Keratinocyte (primary cell): Measurements from ENCODE around the gene PGAM4.

ENCODE experiments used
- EZH2 ChIP-seq: IDR thresholded peaks from one replicate; pipeline ENCODE4 v1.6.1; 2012; ENCODE audit warnings: inconsistent platforms, mild to moderate bottlenecking, low read length, moderate library complexity
- TF ChIP-seq, protein P1 (sequence below), 3 experiments: IDR thresholded peaks in 1 of 3; conservative IDR thresholded peaks in 1 of 3; optimal IDR thresholded peaks in 1 of 3; 2 replicates in 2 of 3; 3 replicates in 1 of 3; pipeline versions ENCODE3 to v1.5.1; 2011; ENCODE audit warnings: low read length in 3 of 3, mild to moderate bottlenecking in 3 of 3, moderate library complexity in 2 of 3, control low read depth in 1 of 3, inconsistent platforms in 1 of 3; ENCODE audit not compliant: insufficient read depth in 2 of 3; ENCODE audit errors: extremely low read depth in 1 of 3

DNA sequence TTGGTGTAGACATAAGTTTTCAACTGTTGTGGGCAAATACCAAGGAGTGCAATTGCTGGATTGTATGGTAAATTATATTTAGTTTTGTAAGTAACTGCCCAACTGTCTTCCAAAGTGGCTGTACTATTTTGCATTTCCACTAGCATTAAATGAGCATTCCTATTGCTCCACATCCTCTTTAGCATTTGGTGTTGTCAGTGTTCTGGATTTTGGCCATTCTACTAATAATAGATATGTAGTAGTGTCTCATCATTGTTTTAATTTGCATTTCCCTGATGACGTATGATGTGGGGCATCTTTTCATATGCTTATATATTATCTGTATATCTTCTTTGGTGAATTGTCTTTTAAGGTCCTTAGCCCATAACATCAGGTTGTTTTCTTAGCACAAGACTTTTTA, 17.3 kb downstream of the PGAM4 start:
- TF ChIP-seq, protein P1, sequence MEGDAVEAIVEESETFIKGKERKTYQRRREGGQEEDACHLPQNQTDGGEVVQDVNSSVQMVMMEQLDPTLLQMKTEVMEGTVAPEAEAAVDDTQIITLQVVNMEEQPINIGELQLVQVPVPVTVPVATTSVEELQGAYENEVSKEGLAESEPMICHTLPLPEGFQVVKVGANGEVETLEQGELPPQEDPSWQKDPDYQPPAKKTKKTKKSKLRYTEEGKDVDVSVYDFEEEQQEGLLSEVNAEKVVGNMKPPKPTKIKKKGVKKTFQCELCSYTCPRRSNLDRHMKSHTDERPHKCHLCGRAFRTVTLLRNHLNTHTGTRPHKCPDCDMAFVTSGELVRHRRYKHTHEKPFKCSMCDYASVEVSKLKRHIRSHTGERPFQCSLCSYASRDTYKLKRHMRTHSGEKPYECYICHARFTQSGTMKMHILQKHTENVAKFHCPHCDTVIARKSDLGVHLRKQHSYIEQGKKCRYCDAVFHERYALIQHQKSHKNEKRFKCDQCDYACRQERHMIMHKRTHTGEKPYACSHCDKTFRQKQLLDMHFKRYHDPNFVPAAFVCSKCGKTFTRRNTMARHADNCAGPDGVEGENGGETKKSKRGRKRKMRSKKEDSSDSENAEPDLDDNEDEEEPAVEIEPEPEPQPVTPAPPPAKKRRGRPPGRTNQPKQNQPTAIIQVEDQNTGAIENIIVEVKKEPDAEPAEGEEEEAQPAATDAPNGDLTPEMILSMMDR (optimal IDR thresholded peaks at IDR 0.05 in 1 of 3, IDR thresholded peaks at IDR 0.05 in 1 of 3, conservative IDR thresholded peaks at IDR 0.05 in 1 of 3; ENCODE audit: extremely low read depth in 1 of 3, insufficient read depth in 2 of 3, low read length in 3 of 3): no peak
- TF ChIP-seq EZH2: no peak
